LoVo (cell line): ENCODE results near the gene CADPS2.

Experiments
- DNase-seq: peaks from one replicate; pipeline ENCODE4 v3.0.0-alpha.2; 2016; ENCODE audit warnings: low spot score

CADPS2 gene

DNA sequence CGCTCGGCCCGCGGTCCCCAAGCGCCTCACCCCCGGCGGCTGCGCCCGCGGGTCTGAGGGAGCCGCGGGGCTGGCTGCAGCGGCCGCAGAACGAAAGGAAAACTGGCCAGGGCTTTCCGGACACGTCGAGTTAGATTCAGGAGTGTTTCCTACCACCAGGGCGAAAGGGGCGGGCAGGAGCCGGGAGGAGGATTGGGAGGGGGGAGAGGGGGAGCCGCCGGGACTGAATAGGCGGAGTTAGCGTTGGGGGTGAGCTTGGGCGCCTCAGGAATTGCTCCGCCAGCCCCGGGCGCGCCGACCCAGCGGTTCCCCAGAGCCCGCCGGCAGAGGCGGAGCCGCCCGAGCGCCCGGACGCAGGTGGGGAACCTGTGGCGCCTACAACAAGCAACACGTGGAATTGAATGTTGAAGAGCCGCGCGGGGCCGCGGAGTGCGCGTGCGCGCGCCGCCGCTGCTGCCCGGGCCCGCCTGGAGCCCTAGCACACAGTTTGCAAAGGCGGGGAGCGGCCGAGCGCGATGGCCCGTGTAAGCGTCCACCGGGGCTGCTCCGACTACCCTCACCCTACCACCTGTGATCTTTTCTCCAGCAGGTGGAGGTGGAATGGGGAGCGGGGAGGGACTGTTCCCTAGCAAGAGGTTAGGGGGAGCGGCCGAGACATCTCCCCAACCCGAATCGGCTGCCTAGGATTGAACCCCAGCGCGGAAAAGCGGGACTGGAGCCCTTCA lies at the start of gene CADPS2:
TSS of gene CADPS2 (minus strand) at position 104 of the 725 bp plus-strand sequence. CDS start 123 bp downstream, outside the sequence.
- DNase-seq = peak; percentile 94

GRCh38 chr7:122935620-122936019 lies 49.4 kb upstream of the CADPS2 start:
- no peak for DNase-seq

- no peak for DNase-seq
These were observed 33.5 kb upstream of the CADPS2 start for GRCh38 chr7:122919643-122920181.

- no peak for DNase-seq
These were observed 28.6 kb upstream of the CADPS2 start for GRCh38 chr7:122914812-122915211.

- no peak for DNase-seq
These were observed 27.3 kb upstream of the CADPS2 start for GRCh38 chr7:122913608-122914007.

GRCh38 chr7:122902751-122903495 lies 16.7 kb upstream of the CADPS2 start:
- no peak for DNase-seq

- DNase-seq = no peak
These were observed 15.0 kb upstream of the CADPS2 start for GRCh38 chr7:122901250-122901649.

- DNase-seq = no peak
These were observed 10.2 kb upstream of the CADPS2 start for GRCh38 chr7:122896509-122896908.

DNA sequence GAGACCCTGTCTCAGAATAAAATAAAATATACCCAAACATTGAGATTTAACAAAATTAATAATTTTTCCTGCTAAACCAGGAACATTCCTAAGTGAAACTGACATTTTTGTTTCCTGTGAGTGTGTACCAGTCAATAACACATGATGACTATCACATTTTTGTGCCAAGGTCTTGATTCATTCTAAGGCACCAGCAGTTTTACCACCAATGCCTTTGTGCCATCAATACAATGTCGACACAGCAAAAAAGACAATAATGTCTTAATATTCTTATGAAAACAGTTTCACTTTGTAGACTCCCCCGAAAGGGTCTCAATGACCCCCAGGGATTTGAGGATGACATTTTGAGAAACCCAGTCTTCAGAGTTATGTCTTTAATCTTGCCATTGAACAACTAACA lies 7.2 kb upstream of the CADPS2 start:
- DNase-seq = no peak

GRCh38 chr7:122889116-122889515 lies 2.9 kb upstream of the CADPS2 start:
- no peak for DNase-seq

DNA sequence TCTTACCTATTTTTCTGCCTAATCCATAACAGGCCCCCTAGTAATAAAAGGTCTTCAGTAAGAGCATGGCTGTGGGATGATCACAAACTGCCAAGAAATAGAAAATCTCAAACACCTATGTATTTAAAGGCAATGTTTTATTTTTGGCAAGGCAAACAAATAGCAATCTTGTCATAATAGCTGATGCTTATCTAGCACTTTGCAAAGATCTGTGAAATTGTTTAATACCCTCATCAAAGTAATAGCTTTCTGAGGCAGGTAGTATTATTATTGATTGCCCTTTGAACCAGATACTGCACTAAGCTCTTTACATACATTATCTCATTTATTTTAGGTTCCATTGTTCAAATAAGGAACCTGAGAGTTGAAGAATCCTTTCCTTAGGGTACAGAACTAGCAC lies 1.6 kb upstream of the CADPS2 start:
- no peak for DNase-seq

DNA sequence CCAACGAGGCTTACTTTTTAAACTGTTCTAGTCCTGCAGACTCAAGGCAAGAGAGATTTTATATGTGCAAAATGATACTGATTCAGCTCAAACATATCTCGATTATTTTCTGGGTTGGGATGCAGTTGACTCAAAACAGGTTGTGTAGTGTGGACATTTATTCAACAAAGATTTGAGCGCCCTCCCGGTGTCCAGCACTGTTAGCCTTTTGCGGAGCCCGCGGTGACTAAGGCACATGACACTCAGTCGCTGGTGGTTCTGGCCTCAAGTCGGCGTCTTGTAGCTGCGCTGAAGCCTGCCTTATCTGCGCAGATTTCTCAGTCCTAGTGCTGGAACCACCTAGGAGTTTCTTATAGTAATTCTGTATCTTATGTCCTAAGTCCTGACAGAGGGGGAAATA lies 938 bp upstream of the CADPS2 start:
- peak; percentile 87 for DNase-seq

DNA sequence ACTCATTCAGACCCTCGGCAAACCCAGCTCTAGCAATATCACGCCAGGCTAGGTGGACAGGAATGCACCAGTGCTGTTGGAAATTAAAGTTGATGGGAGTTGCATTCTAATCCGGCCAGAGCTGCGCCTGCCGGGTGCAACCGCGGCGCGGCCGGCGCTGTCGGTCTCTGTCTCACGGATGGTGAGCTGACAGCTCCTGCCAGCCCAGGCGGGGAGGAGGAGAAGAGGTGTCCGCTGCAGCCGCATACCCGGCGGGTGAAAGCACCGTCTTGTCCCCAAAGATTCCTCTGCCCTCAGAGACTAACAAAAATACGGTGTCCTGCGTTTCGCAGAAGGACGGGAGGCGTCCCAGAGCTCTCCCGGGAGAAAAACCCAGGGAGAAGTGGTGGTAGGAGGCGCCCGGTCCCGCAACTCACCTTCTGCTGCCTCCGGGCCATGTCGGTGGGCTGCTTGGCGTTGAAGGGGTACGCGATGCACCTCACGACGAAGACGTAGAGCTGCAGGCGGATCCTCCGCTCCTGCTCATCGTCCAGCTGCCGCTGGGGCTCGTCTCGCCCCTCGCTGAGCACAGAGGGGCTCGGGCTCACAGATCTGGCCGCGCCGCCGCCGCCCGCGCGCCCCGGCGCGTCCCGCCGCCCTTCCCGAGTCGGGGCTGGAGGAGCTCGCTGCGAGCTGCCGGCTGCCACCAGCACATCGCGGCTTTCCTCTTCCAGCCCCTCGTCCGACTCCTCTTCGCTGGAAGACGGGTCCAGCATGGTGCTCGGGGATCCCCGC lies 490 bp downstream of the CADPS2 start:
- DNase-seq = peak; percentile 70

DNA sequence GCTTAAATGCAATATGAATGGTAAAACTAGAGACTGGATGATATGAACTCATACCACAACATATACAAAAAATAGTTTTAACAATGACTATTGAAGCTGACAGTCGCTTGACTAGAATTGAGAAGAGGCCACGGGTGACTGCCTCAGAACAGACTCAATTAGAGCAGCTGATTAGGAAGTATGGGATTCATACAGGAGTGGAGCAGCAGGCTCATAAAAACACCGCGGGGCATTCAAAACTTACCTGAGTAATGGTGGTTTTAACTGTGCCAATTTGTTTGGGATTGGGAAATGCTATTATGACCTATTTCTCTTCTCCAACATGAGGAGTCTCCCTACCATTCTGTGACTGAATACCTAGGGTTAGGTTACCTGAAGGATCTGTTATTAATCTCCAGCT lies 2.1 kb downstream of the CADPS2 start:
- DNase-seq = no peak

- no peak for DNase-seq
These were observed 3.1 kb downstream of the CADPS2 start for GRCh38 chr7:122883049-122883680.

GRCh38 chr7:122881324-122881723 lies 4.9 kb downstream of the CADPS2 start:
- no peak for DNase-seq

DNA sequence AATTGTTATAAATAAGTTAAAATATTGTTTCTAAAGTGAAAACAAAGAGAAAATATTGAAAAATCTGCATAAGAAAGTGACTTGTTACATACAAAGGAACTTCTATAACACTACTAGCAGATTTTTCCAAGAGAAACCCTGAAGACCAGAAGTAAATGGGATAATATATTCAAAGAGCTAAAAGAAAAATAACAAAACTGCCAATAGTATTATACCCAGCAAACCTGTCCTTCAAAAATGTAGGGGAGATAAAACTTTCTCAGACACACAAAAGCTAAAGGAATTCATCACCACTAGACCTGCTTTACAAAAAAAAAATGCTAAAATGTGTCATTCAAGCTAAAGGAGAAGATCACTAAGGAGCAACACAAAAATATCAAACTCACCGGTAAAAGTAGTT lies 17.0 kb downstream of the CADPS2 start:
- DNase-seq = no peak

DNA sequence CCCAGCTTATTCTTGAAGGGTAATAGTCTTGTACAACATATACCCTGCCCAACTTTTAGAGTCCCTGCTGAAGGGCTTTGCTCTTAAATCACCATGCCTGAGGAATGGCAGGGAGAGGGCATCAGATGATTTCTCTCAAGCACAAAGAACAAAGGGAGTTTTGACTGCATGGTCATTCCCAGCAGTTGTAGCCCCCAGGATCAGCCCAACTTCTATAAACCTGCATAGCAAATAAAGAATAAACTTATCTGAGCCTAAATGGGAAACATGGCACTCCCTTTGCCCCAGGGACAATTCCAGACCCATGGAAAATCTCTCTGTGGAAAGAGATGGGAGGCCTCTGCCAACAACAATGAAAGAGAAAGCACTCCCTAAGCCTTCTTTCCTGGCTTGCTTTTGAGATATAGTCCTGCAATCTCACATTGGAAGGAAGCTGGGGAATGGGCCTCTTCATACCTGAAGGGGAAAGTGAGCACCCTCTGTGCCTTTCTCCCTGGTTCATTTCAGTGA lies 18.7 kb downstream of the CADPS2 start:
- no peak for DNase-seq

DNA sequence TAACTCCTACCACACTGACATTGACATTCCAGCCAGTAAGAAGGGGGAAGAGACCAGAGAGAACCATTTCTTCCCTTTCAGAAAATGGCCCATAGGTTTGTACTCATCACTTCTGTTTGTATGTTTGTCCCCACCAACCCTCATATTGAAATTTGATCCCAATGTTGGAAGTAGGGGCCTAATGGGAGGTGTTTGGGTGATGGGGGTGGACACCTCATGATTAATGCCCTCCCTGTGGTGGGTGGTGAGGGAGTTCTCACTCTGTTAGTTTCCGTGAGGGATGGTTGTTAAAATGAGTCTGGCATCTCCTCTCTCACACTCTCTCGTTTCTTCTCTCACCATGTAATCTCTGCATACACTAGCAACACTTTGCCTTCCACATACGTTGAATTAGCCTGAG lies 21.4 kb downstream of the CADPS2 start:
- DNase-seq = no peak

- no peak for DNase-seq
These were observed 22.2 kb downstream of the CADPS2 start for GRCh38 chr7:122864016-122864415.

DNA sequence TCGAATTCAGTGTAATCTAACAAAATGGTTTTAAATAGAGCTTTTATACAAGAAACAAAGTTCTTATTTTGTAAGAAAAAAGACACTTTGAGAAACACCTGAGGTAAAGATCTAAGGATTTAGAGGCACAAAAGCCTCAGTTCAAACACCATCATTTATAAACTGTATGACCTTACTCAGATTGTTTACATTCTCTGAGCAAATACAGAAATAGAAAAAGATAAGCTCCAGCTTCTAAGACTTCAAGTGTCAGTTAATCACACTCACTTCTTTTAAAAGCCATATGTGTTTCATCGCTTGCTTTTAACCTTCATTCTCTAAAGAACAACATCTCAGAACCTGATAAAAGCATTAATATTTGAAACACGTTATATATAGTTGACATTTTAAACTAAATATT lies 27.9 kb downstream of the CADPS2 start:
- DNase-seq = no peak

- DNase-seq = no peak
These were observed 35.7 kb downstream of the CADPS2 start for GRCh38 chr7:122850528-122850927.
